Breast epithelium (tissue), 3 donors: ENCODE results near the gene RPS6KA3.

Experiments used
- CTCF ChIP-seq, 3 donors: fragments of 450-650 bp; IDR thresholded peaks; one replicate each; pipeline ENCODE4 v1.5.1; 2016 to 2017; ENCODE audit warnings: antibody characterized with exemption in 3 of 3, mild to moderate bottlenecking in 3 of 3, moderate library complexity in 3 of 3
- POLR2A ChIP-seq: fragments of 450-650 bp; IDR thresholded peaks from one replicate; pipeline ENCODE4 v1.6.1; 2016; ENCODE audit warnings: antibody characterized with exemption, mild to moderate bottlenecking, moderate library complexity
- POLR2AphosphoS5 ChIP-seq, 3 donors: sonication (generic); formaldehyde crosslinking; IDR thresholded peaks; one replicate each; pipeline ENCODE4 v1.6.1; 2017; ENCODE audit warnings: antibody characterized with exemption in 3 of 3

- TF ChIP-seq POLR2A (no peak), CTCF (IDR thresholded peaks at IDR 0.05) (no peak), POLR2AphosphoS5 (IDR thresholded peaks at IDR 0.05) (no peak)
Measured at GRCh38 chrX:20253232-20253543, 13.5 kb downstream of the RPS6KA3 start.
